Suprapubic skin (tissue), 4 donors: ENCODE results near the gene RNASE4.

Experiments used
- EP300 ChIP-seq: sonication (generic); formaldehyde crosslinking; IDR thresholded peaks from one replicate; pipeline ENCODE4 v1.6.1; 2017; ENCODE audit warnings: antibody characterized with exemption
- POLR2A ChIP-seq, 2 donors: fragments of 450-650 bp; IDR thresholded peaks; one replicate each; pipeline ENCODE4 v1.6.1; 2017; ENCODE audit warnings: antibody characterized with exemption in 2 of 2, mild to moderate bottlenecking in 2 of 2, moderate library complexity in 2 of 2
- POLR2AphosphoS5 ChIP-seq, 3 donors: sonication (generic); formaldehyde crosslinking; IDR thresholded peaks; one replicate each; pipeline ENCODE4 v1.6.1; 2017; ENCODE audit warnings: antibody characterized with exemption in 3 of 3
- TF ChIP-seq, protein P1 (sequence below), 2 donors: fragments of 200-600 bp in 1 of 2; fragments of 450-650 bp in 1 of 2; sonication (generic) in 1 of 2; IDR thresholded peaks; one replicate each; pipeline ENCODE4 v1.5.1; 2016 to 2019; ENCODE audit warnings: antibody characterized with exemption in 2 of 2, mild to moderate bottlenecking in 1 of 2, moderate library complexity in 1 of 2

DNA sequence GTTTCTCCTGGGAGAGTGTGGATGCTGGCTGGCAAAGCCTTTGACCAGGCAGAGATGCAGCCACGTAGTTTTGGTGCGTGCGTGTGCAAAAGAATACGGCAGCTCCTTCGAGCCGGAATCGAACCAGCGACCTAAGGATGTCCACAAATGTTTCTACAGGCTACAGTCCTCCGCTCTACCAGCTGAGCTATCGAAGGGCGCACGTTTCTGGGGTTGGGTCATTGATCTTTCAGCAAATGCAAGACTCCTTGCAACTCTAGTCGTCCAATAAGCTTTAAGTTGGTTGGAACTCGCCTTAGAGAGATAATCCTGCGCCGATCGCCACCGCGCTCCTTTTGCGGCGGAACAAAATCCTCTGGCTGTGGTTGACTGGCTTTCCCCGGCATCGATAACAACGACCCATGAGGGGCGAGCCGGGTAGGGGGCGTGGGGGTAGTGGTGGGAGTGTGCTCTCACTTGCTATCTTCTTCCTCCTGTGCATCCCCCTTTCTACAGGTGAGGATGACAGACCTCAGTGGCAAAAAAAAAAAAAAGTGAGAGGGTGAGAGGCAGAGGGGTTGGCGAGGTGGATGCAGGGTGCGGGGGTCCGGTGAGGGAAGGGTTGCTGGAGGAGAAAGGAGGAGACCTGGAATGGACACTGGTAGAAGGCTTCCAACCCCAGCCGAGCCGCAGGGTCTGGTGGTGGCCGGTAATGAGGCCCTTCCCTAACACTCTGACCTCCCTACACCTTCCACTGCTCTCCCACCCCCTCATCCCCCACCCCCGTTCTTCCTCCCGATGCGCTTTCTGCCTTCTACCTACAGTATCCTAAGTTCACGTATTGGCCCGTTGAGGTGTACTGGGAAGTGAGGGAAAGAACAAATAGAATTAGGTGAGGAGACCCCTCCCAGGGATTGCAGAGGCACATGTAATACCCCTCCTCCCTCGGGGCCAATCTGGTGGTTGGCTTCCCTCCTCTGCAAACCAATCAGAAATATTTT is 31.1 kb upstream of the RNASE4 start:
- TF ChIP-seq, protein P1, sequence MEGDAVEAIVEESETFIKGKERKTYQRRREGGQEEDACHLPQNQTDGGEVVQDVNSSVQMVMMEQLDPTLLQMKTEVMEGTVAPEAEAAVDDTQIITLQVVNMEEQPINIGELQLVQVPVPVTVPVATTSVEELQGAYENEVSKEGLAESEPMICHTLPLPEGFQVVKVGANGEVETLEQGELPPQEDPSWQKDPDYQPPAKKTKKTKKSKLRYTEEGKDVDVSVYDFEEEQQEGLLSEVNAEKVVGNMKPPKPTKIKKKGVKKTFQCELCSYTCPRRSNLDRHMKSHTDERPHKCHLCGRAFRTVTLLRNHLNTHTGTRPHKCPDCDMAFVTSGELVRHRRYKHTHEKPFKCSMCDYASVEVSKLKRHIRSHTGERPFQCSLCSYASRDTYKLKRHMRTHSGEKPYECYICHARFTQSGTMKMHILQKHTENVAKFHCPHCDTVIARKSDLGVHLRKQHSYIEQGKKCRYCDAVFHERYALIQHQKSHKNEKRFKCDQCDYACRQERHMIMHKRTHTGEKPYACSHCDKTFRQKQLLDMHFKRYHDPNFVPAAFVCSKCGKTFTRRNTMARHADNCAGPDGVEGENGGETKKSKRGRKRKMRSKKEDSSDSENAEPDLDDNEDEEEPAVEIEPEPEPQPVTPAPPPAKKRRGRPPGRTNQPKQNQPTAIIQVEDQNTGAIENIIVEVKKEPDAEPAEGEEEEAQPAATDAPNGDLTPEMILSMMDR (IDR thresholded peaks at IDR 0.05): no peak
- TF ChIP-seq POLR2AphosphoS5 (IDR thresholded peaks at IDR 0.05): no peak
- no peak for TF ChIP-seq POLR2A (IDR thresholded peaks at IDR 0.05)
- no peak for TF ChIP-seq EP300
